ENCODE results near the gene MEIOB.
"Not testable (repeated sequence)": the region's sequence is repeated elsewhere in the genome, so short reads cannot be mapped to it uniquely, and the experiment has no call there.

Gene MEIOB

DNA sequence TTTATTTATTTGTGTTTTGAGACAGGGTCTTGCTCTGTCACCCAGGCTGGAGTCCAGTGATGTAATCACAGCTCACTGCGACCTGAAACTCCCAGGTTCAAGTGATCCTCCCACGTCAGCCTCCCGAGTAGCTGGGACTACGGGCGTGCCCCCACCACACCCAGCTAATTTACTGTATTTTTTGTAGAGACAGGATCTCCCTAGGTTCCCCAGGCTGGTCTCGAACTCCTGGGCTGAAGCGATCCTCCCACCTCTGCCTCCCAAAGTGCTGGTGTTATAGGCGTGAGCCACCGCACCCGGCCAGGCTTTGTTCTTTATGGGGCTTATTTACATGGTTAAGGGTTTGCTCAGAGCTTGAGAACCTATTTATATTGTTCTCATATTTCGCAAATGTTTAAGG lies 5.8 kb upstream of the MEIOB start:
- DNase-seq (ENCODE audit: low read depth, low spot score), result no peak

DNA sequence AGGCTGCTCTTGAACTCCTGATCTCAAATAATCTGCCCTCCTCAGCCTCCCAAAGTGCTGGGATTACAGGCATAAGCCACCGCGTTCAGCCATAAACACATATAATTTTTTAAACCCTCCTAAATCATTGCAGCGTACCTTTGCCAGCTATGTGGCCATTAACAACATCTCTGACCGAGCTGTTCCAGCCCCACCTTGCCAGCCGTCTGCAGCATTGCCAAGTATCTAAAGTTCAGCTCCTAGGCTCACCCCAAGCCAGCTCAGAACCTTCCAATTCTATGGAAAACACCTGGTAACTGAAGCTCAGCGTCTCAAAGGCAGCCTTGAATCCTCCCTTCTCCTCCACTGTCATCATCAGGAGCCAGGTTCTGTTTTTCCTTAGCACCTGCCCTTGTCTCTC lies 5.1 kb upstream of the MEIOB start:
- no peak for DNase-seq (ENCODE audit: low read depth, low spot score)

GRCh38 chr16:1876468-1876867 lies 4.5 kb upstream of the MEIOB start:
- DNase-seq (ENCODE audit: low read depth, low spot score), result no peak

DNA sequence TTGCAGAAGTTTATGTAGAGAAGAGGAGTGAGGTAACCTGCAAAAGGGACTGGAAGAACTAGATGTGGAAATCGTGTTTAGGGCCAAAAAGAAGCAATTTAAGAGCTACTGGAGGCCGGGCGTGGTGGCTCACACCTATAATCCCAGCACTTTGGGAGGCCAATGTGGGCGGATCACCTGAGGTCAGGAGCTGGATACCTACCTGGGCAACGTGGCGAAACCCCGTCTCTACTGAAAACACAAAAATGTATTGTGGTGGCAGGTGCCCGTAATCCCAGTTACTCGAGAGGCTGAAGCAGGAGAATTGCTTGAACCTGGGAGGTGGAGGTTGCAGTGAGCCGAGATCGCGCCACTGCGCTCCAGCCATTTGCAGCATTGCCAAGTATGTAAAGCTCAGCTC lies 4.1 kb upstream of the MEIOB start:
- not testable (repeated sequence) for DNase-seq (ENCODE audit: low read depth, low spot score)

- DNase-seq (ENCODE audit: low read depth, low spot score), result no peak
Measured at GRCh38 chr16:1874854-1875253, 2.9 kb upstream of the MEIOB start.

DNA sequence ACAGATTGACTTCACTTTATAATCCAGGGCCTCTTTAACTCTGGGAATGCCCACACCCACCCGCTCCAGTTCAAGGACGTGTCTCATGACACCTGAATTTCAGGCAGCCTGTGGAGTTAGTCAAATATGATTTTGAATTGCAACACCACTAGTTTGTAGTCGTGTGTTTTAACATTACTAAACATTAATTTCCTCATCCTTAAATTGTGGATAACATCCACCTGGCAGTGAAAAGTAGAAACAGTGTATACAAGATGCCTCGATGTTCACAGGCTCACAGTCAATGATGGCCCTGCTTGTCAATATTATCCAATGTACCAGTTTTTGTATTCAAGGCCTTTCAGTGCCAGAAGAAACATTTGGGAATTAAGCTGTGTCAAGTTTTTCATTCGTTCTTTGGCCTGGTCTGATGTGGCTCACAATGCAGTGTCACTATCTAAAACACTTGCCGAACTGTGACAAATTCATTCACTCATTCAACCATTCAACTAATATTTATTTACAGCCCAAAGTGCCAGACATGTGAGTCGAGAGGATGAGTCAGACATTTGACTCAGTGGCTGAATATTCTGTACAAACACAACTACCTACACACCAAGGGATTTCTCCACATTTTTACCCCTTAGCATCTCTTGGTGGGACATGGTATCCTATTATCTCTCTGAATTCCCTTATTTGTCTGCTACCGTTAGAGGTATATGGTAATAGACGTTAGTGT lies 1.4 kb downstream of the MEIOB start:
- peak; percentile 12 for DNase-seq (ENCODE audit: low read depth, low spot score)

DNA sequence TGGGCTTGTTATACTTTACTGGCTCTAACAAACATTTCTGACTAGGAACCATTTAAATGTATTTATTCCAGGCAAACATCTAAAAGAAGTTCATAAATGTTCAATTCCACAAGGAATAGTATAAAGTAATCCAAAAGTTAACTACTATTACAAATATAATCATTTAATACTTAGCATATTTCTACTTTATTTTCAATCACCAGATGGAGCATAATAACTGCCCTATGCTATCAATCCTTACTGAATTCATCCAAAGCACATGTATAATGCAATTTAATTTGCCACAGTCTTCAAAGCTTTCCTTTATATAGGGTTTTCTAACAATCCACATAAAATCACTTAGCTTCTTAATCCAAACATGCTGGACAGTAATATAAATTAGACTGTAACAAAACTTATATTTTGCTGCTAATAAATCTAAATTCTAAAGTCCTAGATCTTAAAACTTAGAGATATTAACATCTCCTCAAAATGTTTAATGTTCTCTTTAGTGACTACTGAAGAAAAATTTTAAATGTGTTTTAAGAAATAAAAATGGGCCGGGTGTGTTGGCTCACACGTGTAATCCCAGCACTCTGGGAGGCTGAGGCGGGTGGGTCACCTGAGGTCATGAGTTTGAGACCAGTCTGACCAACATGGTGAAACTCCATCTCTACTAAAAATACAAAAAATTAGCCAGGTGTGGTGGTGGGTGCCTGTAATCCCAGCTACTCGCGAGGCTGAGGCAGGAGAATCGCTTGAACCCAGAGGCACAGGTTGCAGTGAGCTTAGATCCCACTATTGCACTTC lies 5.9 kb downstream of the MEIOB start:
- DNase-seq (ENCODE audit: low read depth, low spot score), result no peak

GRCh38 chr16:1863681-1864460 lies 8.1 kb downstream of the MEIOB start:
- no peak for DNase-seq (ENCODE audit: low read depth, low spot score)

DNA sequence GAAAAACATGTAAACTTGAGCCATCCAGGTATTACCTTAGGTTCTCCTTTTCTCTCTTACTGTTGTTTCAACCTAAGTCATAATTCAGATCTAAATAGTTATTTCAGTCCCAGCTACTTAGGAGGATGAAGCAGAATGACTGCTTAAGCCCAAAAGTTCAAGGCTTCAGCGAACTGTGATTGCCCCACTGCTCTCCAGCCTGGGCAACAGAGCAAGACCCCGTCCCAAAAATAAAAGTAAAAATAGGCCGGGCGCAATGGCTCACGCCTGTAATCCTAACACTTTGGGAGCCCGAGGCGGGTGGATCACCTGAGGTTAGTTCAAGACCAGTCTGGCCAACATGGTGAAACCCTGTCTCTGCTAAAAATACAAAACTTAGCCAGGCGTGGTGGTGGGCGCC lies 9.6 kb downstream of the MEIOB start:
- no peak for DNase-seq (ENCODE audit: low read depth, low spot score)

DNA sequence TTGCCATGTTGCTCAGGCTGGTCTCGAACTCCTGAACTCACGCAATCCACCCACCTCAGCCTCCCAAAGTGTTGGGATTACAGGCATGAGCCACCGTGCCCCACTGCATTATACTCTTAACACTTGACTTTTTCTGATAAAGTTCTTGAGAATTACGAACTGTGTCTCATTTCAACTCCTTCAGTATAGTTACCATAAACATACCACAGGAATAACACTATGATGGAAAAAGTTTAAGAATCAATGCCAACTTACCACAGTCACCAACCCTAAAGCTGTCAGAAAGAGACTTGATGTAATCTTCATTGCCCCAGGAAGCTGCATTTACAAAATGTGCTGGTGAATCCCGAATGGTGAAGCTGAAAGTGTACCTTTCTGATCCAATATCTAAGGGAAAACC lies 10.2 kb downstream of the MEIOB start:
- no peak for DNase-seq (ENCODE audit: low read depth, low spot score)

DNA sequence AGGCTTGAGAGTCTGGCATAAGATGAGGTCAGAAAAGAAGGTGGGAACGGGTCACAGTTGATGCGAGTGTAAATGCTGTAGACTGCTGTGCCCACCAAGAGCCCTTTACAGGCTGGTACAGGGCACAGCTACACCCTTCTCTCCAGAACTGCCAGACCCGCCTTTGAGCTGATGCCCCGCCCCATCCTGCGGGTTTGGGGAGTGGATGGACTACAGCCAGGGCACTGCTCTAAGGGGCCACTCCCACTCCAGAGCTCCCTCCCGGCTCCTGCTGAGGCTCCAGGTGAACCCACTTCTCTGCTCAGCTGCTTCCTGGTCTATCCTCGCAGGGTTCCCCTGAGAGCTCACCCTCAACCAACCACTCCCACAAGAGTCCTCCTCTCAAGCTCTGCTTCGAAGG lies 12.3 kb downstream of the MEIOB start:
- DNase-seq (ENCODE audit: low read depth, low spot score), result no peak

- peak; percentile 9 for DNase-seq (ENCODE audit: low read depth, low spot score)
Measured at GRCh38 chr16:1858189-1858865, 13.6 kb downstream of the MEIOB start.

GRCh38 chr16:1857433-1858097 lies 14.4 kb downstream of the MEIOB start:
- no peak for DNase-seq (ENCODE audit: low read depth, low spot score)

DNA sequence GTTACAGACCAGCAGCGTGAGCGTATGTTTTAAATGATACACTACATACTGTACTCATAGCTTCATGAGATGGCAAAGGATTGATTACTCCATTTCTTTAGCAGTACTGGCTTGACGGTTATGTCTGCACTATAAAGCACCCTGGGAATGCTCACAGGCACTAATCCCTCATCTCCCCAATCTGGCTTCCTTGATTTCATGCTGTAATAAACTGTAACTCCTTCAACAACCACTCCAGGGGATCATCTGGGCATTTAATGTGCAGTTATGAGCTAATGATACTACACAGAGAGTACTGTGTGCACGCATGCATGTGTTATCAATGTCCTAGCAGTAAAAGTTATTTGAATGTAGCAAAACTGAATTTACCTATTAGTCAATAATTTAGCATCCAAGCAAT lies 20.2 kb downstream of the MEIOB start:
- DNase-seq (ENCODE audit: low read depth, low spot score), result no peak

DNA sequence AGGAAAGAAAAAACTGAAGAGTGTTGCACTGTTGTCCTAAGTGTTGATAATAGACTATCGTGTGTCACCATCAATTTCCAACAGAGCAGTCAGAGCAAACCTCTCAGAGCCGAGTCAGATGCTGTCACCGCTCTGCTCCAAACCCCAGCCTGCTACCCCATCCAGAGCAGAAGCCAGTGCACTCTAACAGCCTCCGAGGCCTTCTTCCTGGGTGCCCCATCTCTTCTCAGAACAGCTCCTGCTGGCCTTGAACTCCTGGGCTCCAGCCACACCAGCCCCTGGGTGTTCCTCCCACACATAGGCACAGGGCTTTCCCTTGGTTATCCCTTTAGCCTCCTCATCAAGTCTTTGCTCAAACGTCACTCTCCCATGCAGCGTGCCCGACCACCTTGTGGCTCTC lies 21.0 kb downstream of the MEIOB start:
- DNase-seq (ENCODE audit: low read depth, low spot score), result no peak

DNA sequence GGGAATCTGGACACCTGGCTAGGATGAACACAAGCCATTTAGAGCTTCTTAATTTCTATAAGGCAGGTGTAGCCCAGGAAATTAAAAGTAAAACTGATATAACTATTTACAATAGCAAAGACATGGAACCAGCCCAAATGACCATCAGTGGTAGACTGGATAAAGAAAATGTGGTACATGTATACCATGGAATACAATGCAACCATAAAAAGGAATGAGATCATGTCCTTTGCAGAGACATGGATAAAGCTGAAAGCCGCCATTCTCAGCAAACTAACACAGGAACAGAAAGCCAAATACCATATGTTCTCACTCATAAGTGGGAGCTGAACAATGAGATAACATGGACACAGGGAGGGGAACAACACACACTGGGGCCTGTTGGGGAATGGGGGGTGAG lies 25.5 kb downstream of the MEIOB start:
- DNase-seq (ENCODE audit: low read depth, low spot score), result no peak

DNA sequence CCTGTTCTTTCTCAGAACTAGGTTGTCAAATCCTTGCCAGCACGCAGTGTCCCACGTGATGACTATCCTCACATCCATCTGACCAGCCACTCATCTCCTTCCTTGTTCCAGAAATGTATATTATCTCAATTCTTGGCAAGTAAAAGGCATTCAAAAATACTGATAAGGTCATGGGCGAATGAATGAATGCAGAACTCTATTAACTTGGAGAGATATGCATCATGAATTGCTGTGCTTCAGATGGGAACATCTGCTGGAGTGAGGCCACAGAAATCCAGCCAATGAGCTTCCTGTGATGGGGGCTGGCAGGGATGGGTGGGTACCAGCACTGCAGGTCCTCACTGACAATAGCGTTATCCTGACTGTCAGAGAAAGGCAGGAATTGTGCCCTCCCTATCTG lies 26.0 kb downstream of the MEIOB start:
- no peak for DNase-seq (ENCODE audit: low read depth, low spot score)

- DNase-seq (ENCODE audit: low read depth, low spot score), result no peak
Measured at GRCh38 chr16:1839554-1839953, 32.4 kb downstream of the MEIOB start.

GRCh38 chr16:1834096-1834495 lies 37.9 kb downstream of the MEIOB start:
- no peak for DNase-seq (ENCODE audit: low read depth, low spot score)

DNA sequence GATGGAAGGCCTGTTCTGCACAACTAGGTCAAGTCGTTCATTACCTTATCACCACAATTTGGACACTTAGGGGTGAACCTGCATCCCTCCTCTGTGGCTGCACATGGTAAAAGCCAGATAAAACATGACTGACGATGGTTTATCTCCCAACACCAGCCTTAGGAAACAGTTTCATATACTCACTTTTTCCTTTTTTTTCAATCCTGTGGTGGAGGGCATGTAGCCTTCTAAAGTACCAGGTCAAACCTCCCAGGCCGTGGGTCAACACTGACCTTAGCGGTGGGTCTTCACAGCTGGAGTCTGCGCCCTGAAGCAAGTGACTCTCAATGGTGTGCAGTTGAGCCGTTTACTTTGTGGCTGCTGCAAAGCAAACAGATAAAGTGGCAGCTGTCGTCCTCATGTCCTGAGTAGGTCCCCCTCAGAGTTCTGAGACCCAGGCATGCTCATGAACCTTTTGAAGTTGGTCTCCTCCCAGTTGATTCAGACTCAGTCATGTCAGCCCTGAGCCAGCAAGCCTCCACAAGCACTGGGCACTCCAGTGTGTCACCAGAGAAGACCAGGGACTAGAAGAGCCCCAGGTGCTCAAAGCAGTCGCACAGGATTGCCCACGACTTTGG lies 39.0 kb downstream of the MEIOB start:
- no peak for DNase-seq (ENCODE audit: low read depth, low spot score)

All from smooth muscle cell of the brain vasculature (primary cell).